NT2/D1 (cell line): ENCODE results near the gene KIAA1217.

Experiments
- SUZ12 ChIP-seq: IDR thresholded peaks from 2 replicates; pipeline ENCODE4 v1.6.1; 2011; ENCODE audit not compliant: insufficient read length, insufficient read depth; ENCODE audit errors: extremely low read depth
- YY1 ChIP-seq: IDR thresholded peaks from 2 replicates; pipeline ENCODE4 v1.6.1; 2011; ENCODE audit not compliant: insufficient read length, insufficient read depth
- ZNF274 ChIP-seq: IDR thresholded peaks from 2 replicates; pipeline ENCODE4 v1.6.1; 2011; ENCODE audit warnings: mild to moderate bottlenecking, low read depth, low read length

DNA sequence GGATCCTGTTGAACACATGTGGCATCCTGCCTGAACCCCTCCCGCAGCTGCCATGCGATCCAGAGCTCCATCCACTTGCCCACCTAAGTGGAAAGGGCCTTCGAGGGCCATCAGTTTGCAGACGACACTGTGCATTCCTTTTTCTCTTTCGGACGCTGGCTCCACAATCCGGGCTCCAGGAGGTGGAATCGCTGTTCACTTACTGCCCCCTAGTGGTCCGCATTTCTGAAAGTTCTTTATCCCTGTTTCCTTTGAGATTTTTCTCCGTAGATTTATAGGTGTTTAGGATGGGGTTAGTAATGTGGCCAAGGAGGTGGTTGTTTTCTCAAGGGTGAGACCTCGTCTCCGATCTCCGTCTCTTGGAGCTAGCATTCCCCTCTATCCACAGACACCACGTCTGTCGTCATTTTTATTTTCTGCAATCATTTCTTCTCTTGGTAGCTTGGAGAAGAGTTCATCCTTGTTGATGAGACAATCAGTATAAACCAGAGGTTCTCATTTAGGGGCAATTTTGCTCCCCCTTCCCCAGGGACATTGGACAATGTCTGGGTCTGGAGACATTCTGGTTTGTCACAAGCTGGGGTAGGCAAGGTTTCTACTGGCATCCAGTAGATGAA lies 310.2 kb downstream of the KIAA1217 start:
- no peak for TF ChIP-seq YY1
- no peak for TF ChIP-seq ZNF274
- no peak for TF ChIP-seq SUZ12
